HG03432 (cell line): ENCODE data around the gene HCK.

Experiments
- ATAC-seq: cut with Tn5 transposase; IDR thresholded peaks from one replicate; pipeline ENCODE4 v1.9.1; 2021; ENCODE audit warnings: mild to moderate bottlenecking, moderate library complexity; ENCODE audit not compliant: unreplicated experiment

Gene HCK

GRCh38 chr20:32057656-32058184 lies 5.7 kb downstream of the HCK start:
- no peak for ATAC-seq

GRCh38 chr20:32059189-32059588 lies 7.1 kb downstream of the HCK start:
- ATAC-seq, result no peak

GRCh38 chr20:32062776-32063170 lies 10.7 kb downstream of the HCK start:
- ATAC-seq, result peak; percentile 56

- ATAC-seq, result no peak
These were observed 11.7 kb downstream of the HCK start for GRCh38 chr20:32063695-32064094.

GRCh38 chr20:32064667-32065066 lies 12.6 kb downstream of the HCK start:
- ATAC-seq, result peak; percentile 64

- ATAC-seq, result no peak
These were observed 15.3 kb downstream of the HCK start for GRCh38 chr20:32067234-32067821.

- no peak for ATAC-seq
These were observed 16.1 kb downstream of the HCK start for GRCh38 chr20:32068174-32068573.

- ATAC-seq, result no peak
These were observed 17.7 kb downstream of the HCK start for GRCh38 chr20:32069711-32070110.

- ATAC-seq, result no peak
These were observed 18.2 kb downstream of the HCK start for GRCh38 chr20:32070282-32070681.

GRCh38 chr20:32070690-32071213 lies 18.7 kb downstream of the HCK start:
- no peak for ATAC-seq

GRCh38 chr20:32071395-32072167 lies 19.5 kb downstream of the HCK start:
- ATAC-seq, result no peak

GRCh38 chr20:32072168-32072750 lies 20.2 kb downstream of the HCK start:
- no peak for ATAC-seq

- no peak for ATAC-seq
These were observed 23.5 kb downstream of the HCK start for GRCh38 chr20:32075534-32075933.

- no peak for ATAC-seq
These were observed 25.1 kb downstream of the HCK start for GRCh38 chr20:32077190-32077589.

- ATAC-seq, result no peak
These were observed 26.3 kb downstream of the HCK start for GRCh38 chr20:32078322-32078721.

GRCh38 chr20:32078791-32079190 lies 26.7 kb downstream of the HCK start:
- ATAC-seq, result no peak

- no peak for ATAC-seq
These were observed 27.6 kb downstream of the HCK start for GRCh38 chr20:32079655-32080109.

GRCh38 chr20:32080783-32081182 lies 28.7 kb downstream of the HCK start:
- ATAC-seq, result no peak

GRCh38 chr20:32083469-32083868 lies 31.4 kb downstream of the HCK start:
- ATAC-seq, result no peak

- ATAC-seq, result no peak
These were observed 35.0 kb downstream of the HCK start for GRCh38 chr20:32087070-32087469.

- ATAC-seq, result no peak
These were observed 36.7 kb downstream of the HCK start for GRCh38 chr20:32088759-32089158.
